Globus pallidus (tissue), 1 donor: Measurements from ENCODE around the gene SH2B3.
"Not testable (repeated sequence)": the region's sequence is repeated elsewhere in the genome, so short reads cannot be mapped to it uniquely, and the experiment has no call there.

Source experiments
- DNase-seq: peaks from one replicate; pipeline ENCODE4 v3.0.0-alpha.2; 2015; ENCODE audit warnings: low spot score

The SH2B3 gene

GRCh38 chr12:111405859-111406473 lies at the start of gene SH2B3:
Gene SH2B3, plus strand, starts transcription at chr12:111405923. Its CDS starts 12,223 bp downstream, at chr12:111418146.
- no peak for DNase-seq

- no peak for DNase-seq
Observed at GRCh38 chr12:111359231-111359913, 46.4 kb upstream of the SH2B3 start.

GRCh38 chr12:111359914-111360276 lies 45.8 kb upstream of the SH2B3 start:
- no peak for DNase-seq

GRCh38 chr12:111360325-111360930 lies 45.3 kb upstream of the SH2B3 start:
- DNase-seq = no peak

- no peak for DNase-seq
Observed at GRCh38 chr12:111361073-111361716, 44.5 kb upstream of the SH2B3 start.

GRCh38 chr12:111361717-111362576 lies 43.8 kb upstream of the SH2B3 start:
- DNase-seq = no peak

- DNase-seq = no peak
Observed at GRCh38 chr12:111362687-111363475, 42.8 kb upstream of the SH2B3 start.

- no peak for DNase-seq
Observed at GRCh38 chr12:111363578-111363977, 42.1 kb upstream of the SH2B3 start.

GRCh38 chr12:111366075-111366474 lies 39.6 kb upstream of the SH2B3 start:
- DNase-seq = no peak

GRCh38 chr12:111366583-111366982 lies 39.1 kb upstream of the SH2B3 start:
- no peak for DNase-seq

- DNase-seq = no peak
Observed at GRCh38 chr12:111367661-111368221, 38.0 kb upstream of the SH2B3 start.

- no peak for DNase-seq
Observed at GRCh38 chr12:111368291-111368787, 37.4 kb upstream of the SH2B3 start.

GRCh38 chr12:111368788-111369495 lies 36.8 kb upstream of the SH2B3 start, which contains the start of gene PHETA1:
Gene PHETA1, minus strand, starts transcription at chr12:111369095. Its CDS starts 5,668 bp downstream, at chr12:111363427.
- DNase-seq = peak; percentile 87

- DNase-seq = no peak
Observed at GRCh38 chr12:111369496-111370220, 36.1 kb upstream of the SH2B3 start.

GRCh38 chr12:111373231-111373630 lies 32.5 kb upstream of the SH2B3 start:
- DNase-seq = not testable (repeated sequence)

GRCh38 chr12:111377440-111377839 lies 28.3 kb upstream of the SH2B3 start:
- no peak for DNase-seq

- DNase-seq = no peak
Observed at GRCh38 chr12:111379942-111380554, 25.7 kb upstream of the SH2B3 start.

GRCh38 chr12:111384596-111384995 lies 21.1 kb upstream of the SH2B3 start:
- no peak for DNase-seq

- DNase-seq = no peak
Observed at GRCh38 chr12:111386885-111387284, 18.8 kb upstream of the SH2B3 start.
